ENCODE data around the gene ZBTB16. TPM values are rescaled to one million over a fixed set of nuclear protein-coding genes. Genes with fewer than 3 reads are reported as not detected.

The ZBTB16 gene
- polyA plus RNA-seq, 1 donor: 0.93 TPM

DNA sequence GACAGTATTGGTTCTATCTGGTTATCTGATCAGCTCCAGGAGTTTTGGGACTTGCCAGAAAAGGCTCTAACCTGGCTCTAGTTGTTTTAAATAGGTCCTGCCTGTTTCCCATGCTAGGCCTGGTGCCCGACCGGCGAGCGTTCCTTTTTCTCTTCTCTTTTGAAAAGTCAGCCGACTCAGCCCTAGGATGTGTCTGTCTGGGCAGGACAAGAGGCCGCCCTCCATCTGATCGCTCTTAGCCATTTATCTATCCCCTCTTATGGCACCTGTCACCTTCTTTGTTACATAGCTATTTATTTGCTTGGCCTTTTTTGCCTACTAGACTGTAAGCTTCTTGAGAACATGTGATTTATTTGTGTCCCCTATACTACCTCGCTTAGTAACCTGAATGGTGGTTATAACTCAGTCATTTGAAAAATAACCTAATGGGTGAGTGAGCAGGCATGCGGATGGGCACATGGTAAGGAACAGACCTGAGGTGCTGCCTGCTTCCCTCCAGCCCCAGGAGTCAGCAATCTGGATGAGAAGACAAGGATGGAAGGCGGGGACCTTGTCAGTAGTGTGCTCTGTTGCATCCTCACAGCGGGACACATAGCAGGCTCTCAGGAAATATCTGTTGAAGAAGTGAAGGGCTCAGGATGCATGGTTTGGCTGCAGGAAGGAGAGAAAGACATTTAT lies 108.4 kb downstream of the ZBTB16 start:
- no peak for DNase-seq

DNA sequence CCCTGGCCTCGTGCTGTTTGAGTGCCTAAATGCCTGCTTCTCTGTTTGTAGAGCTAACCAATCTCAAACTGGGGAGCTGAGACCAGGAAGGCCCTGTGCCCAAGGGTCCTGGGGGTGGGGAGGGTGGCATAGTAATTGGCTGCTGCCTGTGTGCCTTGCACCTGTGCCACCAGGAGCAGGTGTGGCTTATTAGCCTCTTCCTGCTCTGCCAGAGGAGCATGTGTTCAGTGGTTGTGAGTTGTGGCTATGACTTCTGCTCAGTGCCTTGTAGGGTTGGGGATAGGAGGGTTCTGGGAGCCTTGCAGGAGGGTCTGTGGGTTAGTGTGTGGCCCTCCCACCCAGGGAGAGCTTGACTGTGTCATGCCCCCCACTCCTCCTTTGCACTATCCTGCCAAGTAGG lies 109.2 kb downstream of the ZBTB16 start:
- DNase-seq: no peak

DNA sequence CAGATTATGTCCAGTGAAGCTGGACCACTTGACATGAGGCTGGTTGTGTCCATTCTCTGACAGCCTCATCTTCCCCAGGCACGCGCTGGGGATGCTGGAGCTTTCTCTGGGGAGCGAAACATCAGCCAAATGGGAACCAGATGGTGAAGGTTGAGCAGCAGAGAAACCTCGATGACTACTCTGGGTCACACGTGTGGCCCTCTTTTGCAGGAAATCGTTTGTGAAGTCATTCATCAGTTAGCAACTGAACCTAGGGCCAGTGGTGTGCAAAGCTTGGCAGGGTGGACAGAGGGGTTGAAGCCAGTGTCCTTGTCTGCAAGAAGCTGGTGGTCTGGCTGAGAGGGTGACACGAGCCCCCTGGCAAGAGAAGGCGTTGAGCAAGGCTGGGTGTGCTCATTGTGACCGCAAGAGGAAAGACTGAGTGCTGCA lies 109.8 kb downstream of the ZBTB16 start:
- no peak for DNase-seq

DNA sequence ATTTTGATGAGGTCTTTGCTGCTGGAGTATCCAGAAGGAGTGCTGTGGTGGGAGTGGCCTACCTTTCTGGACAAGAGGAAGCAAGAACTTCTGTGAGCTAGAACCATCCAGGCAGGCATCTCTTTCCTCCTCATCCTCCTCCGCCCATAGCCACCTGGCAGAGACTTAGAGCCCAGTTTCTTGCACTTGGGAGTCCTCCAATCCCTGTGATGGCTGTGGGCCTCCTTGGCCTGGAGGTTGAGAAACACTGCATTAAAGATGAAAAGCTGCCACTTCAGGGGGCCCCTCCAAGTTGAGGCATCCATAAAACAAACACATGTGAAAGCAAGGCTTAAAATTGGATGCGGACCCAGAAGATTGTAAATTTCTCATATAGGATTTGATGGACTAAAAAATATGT lies 110.3 kb downstream of the ZBTB16 start:
- DNase-seq: no peak

DNA sequence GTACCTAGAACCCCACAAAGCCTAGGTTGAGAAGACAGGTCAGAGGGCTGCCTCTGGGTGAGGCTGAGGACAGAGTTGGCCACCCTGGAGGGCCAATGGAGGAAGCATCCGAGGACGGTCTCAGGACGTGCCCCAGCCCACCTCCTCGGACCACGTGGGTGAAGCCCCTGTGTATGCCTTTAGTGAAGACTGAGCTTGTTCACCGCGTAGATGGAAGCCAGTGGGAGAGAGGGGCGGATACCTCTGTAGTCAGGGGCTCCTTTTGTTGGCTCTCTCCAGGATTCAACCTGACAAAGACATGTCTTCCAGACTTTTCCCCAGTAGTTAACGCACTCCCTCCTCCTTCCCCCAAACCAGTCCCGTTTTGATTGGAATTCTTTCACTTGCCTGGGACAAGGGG lies 110.7 kb downstream of the ZBTB16 start:
- DNase-seq: no peak

DNA sequence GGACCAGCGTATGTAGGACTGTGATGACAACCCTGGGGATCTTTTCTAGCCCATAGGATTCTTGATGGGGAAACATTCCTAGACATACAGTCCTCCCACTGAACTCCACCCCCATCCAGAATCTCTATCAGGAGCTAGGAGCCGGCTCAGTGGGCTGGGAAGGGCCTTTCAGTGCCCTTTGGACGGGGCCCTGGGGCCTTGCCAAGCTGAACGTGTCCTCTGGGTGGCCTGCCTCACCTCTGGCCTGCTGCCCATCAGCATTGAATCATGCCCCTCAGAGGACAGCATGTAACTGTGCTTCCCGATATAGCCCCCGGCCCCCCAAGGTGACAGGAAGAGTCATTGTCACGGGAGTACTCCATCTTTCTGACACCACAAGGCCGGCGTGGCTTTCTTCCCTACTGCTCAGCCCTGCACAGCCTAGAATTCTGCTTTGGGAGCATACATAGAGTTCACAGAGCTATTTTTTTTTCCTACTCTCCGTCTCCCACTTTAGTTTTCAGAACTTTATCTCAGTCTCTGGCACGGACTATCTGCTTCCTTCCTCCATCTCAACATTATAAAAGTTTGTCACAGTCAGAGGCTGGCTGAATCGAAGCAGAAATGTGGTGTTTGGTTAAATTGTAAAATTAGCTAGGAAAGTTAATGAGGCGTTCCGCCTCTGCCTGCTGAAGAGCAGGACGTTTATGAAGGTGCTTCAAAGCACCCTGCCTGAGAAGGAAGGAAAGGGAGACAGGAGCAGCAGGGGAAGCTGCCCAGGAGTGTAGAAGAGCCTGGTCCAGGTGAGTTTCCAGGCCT lies 111.9 kb downstream of the ZBTB16 start:
- DNase-seq: no peak

DNA sequence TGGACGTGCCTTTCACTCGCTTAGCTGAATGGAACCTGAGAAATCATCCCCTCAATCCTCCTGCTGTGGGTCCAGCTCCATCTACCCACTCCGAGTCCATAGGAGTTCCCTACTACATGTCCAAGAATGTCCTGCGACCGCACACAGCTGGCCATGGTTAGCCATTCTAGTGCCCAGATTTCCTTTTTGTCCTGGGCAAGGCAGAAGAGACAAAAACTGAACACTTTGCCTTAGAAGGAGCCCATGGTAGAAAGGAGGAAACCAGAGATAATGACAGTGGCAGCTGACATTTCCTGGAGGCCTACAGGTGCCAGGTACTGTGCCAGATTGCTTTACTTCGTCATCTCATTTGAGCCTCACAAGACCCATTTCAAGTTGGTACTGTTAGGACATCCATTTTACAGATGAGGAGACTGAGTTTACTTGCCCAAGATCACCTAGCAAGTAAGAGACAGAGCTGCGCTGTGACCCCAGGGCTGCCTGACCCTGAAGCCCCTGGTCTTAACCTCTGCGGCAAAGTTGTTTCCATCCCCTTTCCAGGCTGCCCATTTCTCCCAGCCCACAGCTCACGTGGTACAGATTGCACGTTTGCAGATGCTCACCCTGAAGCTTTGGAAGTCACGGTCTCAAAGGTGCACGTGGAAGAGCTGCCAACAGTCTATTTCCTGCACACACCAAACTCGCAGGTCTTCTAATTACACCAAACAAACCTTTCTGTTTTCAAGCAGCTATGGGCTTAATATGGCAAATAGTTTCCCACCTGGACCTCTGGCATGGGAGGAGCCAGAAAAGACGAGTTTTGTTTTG lies 112.7 kb downstream of the ZBTB16 start:
- DNase-seq: no peak

DNA sequence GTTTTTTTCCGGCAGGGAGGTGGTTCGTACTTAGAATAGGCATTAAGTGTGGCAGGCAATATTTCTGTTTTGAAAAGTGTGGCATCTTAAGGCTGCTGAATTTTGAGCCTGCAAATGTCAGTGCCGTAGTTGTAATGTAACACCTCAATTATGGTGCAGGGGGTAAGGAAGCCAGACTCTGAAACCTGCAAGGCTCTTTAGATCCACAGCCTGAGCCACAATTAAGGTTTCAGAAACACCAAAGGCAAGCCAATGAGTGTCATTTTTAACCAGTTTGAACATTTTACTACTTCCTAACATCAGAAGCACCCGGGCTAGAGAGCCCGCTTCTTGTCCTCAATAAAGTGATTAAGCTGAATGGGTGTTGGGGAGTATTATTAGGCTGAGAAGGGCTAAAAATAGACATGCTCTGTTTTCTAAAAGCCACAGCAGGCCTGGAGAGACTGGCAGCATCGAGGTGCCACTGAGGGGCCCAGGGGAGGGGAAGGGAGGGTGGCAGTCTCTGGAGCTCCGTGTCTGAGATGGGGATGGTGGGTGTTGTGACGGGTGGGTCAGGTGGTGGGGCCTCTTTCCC lies 113.4 kb downstream of the ZBTB16 start:
- DNase-seq: no peak

DNA sequence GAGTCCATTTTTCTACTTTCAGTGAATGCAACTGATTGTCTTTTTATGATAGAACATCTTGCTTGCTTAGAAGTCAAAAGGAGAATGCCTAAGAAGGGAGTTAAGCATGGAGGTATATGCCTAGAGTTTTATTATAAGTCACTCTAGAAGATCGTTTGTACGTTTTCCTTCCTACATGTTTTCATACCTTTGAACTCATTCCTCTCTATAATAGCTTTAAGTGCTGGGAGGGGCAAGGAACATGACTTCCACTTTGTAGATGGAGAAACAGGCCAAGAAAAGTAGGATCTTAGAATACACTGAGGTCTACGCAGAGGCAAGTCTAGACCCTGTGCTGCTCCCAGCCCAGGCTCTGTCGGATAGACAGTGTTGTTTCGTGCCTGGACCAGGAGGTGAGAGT lies 114.3 kb downstream of the ZBTB16 start:
- DNase-seq: no peak

DNA sequence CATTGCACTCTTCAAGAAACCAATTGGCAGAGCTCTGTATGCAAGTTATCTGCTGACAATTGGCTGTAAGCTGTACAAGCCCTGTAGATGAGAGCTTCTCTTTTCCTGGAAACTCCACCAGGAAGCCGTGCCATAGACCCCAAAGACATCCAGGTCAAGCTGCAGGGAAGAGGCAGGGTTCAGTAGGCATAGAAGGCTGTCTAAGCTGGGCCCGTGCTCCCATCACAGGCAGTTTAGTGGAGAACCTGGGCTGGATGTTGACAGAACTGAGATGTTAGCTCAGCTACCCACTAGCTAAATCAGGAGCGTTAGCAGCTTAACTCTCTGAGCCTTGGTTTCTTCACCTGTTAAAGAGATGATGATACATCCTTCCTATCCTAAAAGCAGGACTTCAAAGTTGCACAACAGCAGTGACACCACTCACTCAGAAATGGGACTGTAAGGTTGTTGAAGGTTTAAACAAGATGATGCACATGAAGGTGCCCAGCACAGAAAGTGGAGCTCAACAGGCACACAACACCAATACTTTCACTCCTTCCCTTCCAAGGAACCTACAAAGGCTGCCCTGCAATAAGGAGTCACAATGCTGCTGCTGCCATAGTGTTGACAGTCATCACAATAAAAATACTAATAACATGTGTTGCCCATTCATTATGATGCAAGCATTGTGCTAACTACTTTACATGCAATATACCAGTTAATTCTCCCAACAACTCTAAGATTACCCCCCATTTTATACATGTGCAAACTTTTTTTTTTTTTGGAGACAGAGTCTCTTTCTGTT lies 115.4 kb downstream of the ZBTB16 start:
- no peak for DNase-seq

DNA sequence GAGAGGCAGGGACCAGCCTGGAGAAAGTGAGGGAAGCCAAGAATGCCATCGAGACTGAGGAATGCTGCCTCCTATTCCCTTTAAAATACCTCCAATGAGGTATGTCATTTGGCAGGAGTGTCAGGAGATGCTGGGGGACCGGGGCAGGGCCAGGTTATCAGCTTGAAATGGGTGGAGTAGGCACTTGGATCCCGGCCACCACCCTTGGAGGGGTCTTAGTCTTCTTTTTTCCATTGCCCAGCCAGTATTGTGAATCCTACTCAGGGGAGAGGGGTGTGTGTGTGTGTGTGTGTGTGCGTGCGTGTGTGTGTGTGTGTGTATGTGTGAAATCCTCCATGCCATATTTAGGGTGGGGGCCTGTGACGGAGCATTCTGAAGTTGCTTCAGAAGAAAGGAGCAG lies 116.2 kb downstream of the ZBTB16 start:
- no peak for DNase-seq

DNA sequence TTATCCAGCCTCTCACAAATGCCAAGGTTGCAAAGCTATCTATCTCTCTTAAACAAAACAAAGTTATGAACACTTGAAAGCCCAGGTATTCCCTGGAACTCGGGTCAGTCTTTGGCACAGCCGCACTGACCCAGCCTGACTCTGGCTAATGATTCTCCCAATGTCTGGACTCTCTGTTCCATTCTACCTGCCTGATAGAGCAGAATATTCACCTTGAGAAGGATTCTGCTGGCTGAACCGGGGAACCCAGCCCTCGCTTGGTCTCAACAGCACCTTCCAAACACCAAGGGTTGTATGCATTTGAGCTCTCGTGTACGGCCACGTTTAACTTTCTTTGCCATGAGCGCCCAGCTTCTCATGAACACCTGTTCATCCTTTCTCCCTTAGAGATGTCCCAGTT lies 116.8 kb downstream of the ZBTB16 start:
- DNase-seq: no peak

DNA sequence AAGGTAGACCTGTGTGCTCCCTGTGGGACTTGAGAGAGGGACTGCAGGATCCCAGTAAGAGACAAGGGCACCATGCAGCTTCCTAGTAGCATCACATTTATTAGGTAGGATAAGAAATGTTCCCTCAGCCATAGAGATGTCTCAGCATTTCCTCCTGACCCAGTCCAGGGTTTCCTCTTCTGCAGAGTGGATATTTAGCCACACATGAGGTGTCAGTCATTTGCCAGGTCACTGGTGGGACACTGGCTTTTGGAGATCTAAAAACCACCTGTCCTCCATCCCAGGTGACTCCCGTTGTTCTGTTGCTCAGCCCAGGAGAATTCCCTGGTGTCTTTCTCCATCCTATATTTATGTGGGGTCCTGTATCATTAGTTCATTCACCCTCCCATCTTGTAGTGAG lies 119.1 kb downstream of the ZBTB16 start:
- no peak for DNase-seq

DNA sequence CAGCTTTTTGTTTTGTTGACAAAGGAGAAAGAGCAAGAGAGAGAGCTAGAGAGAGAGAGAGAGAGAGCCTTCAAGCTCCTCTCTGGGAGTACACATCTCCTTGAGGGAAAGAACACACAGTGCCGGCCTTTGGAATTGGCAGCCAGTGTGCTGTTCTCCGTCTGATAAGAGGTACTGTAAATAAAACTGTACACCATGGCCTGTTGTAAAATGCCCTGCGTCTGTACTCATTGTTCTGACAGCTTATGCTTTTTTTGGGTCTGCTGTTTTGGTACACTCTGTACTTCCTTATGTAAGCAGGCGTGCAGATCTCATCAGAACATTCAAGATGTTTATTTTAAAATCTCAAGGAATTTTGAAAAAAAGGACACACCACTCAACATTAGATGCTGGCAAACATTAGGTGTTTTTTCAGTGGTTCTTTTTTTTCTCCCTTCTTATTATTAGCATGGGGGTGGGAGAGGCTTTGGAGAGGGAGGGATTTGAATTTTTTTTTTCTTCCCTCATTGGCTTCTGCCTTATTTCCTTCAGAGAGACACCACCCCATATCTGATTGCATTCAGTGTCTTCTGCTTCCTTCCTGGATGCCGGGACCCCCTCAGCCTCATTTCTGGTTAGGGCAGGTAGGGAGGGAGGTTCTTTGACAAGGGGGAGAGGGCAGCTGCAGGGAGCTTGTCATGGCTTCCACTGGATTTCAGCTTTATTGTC lies 119.9 kb downstream of the ZBTB16 start:
- no peak for DNase-seq

DNA sequence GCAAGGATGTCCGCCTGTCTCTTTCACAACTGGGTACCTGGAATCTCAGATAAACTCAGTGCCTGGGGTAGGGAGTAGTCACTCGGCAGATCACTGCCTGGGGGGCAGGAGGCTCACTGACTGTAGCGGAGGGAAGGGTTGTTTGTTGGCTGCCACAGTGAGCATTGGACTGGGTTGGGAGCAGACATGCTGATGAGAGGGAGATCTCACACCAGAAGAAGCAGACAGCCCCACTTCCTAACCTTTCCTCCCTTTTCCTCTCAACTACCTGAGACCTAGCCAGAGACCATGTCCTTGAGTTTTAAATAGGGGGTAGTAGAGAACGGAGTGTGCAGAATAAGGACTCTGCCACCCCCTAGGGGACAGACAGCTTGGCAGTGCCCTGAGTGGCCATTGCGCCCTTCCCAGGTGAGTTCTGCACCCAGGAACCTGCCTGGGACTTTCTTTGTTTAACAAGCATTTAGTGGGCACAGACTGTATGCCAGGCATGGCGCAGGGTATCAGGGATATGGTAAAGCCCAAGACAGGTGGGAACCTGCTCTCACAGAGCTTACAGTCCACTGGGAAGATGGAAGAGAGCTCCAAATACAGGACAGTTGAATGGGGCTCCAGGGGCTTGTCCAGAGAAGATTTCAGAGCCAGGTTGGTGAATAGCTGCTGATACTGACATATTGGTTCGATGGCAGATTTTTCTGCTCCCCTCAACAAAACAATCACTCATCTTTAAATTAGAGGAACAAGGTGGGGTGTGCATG lies 121.0 kb downstream of the ZBTB16 start:
- DNase-seq: no peak

DNA sequence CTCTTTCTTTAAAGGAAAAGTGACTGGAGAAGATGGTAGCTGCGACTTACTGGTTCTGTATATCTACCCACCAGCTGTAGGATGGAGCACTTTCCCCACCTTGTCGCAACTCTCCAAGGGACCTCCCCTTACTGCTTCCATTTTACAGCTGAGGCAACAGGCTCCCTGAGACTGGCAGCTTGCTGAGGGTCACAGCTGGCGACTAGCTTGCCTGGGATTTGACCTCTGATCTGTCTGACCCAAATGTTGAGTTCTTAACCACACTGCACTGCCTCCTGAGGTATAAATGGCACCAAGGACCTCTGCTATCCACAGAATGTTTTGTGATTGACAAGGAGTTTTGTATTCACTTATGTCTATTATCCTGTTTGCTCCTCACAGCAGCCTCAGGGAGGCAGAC lies 121.7 kb downstream of the ZBTB16 start:
- no peak for DNase-seq

DNA sequence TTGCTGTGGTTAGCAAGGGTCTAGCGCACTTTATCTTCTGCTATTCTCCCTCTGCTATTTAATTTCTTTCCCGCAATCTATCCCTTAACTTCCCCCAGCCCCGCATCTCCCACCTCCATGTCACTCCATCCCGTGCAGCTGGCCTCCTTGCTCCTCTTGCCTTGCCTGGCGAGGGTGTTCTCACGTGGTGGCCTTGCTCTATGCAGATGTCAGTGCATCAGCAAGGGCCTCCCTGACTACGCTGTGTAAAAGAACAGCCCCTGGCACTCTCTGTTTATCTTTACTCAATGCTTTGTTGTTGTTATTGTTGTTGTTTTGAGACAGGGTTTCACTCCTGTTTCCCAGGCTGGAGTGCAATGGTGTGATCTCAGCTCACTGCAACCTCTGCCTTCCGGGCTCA lies 122.2 kb downstream of the ZBTB16 start:
- DNase-seq: no peak

DNA sequence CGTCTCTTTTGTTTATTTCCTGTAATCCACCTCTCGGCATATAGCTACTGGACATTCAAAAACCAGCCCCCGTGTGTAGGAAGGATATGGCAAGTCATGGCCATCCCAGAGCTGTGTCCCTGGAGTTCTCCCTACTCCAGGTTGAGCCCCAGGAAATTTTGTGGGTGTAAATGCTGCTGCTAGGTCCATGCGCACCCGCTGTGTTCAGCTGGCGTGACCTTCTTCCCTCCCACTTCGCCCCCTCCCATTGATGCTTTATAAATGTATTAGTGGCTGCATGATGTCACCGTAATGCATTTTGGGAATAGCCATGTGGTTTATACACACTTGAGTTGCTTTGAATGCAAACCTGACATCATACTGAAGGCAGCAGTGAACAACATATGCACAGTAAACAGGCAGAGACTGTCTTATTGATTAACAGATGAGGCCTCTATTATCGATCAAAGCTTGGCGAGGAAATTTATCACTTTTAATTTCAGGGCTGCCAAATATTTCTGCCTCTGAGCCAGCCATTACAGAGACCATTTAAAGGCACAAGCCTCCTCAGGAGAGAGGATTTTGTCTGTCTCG lies 123.0 kb downstream of the ZBTB16 start:
- no peak for DNase-seq

DNA sequence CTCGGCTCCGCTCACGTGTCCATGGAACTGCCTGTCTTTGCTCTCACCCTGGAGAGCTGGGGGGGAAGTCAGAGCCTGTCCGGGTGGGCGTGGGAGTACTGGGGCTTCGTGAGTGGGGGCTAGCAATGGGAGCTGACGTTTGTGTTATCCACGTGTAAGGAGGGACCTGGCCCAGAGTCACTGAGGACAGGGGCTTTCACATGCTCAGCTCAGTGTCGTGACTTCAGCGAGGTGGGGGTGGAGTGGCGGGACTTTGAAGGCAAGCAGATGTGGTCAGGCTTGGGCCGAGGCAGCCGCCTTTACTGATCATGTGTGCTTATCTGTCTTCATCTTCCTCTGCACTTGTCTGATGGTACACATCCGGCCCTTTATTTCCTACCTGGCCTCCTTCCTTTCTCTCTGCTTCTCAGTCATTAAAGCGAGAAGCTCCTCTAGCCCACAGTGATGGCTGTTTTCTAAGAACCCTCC lies 123.6 kb downstream of the ZBTB16 start:
- no peak for DNase-seq

DNA sequence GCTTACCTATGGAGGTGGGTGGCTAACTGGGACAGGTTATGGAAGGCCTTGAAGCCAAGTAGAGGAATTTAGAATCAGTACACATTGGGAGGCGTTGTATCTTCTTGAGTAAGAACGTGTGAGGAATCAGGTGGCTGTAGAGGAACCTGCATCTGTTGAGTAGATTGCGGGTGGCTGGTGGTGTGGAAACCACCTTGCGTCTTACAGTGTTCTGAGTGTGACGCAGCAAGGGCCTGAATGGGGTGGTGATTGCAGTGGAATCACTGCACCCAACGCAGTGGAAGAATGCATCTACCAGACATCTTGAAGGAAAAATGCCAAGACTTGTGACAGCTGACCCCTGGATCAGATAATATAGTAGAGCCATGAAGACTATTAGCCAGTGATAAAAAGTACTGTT lies 125.9 kb downstream of the ZBTB16 start:
- no peak for DNase-seq
